ENCODE measurements around the gene CCR6.

DNA sequence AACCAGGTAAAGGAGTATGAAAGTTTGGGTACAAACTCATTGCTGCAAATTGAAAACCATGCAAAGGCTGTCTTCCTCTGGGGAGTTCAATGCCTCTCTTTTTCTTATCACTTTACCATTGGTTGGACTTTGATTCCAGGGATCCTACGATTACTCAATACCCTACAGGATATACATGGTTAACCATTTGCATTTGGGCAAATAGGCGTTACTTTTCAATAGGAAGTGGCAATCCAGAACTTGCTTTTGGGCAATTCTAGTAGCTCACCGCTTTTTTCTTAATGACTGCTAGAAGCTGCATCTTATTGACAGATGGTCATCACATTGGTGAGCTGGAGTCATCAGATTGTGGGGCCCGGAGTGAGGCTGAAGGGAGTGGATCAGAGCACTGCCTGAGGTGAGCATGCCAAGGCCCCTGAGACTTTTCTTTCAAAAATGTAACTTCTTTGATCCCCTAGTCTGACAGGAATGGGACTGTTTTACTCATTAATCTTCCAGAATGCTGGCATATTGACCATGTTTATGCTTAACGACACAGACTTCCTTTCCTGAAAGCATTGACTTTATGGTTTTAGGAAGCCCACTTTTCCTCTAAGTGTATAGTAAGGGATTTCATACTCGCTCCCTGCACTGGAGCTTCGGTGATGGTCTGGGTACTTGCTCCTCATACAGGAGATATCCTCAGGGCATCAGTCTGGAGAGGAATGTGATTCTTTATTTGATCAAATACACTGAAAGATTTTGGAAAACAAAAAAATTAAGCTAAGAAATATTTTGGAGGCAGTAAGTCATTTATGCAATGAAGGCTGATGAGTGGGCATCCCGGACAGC, at the start of gene CCR6:
- no peak for TF ChIP-seq CTCF (IDR thresholded peaks at IDR 0.05; ENCODE audit: insufficient read depth, low read length)
- TF ChIP-seq REST (IDR thresholded peaks at IDR 0.05; ENCODE audit: insufficient replicate concordance, low read depth), result no peak
